Thoracic aorta (tissue), 2 donors: ENCODE results near the gene FSD1L. TPM values are rescaled to one million over a fixed set of nuclear protein-coding genes. Genes with fewer than 3 reads are reported as not detected.

Experiments
- ATAC-seq: fragments of 150-250 bp; one replicate; pipeline ENCODE4 v1.8.0; 2017; ENCODE audit warnings: low read depth; ENCODE audit not compliant: insufficient number of reproducible peaks, low FRiP score
- DNase-seq: peaks from one replicate; pipeline ENCODE4 v3.0.0-alpha.2; 2020; ENCODE audit warnings: low spot score
- H3K27ac ChIP-seq, 2 donors: fragments of 200-600 bp; sonication (generic); 1 replicate in 1 of 2; 2 replicates in 1 of 2; pipeline ENCODE4 v1.5.1; 2016; ENCODE audit warnings: mild to moderate bottlenecking in 2 of 2, moderate library complexity in 2 of 2
- H3K27me3 ChIP-seq: fragments of 200-600 bp; sonication (generic); replicated peaks from 2 replicates; pipeline ENCODE4 v1.6.0; 2016; ENCODE audit warnings: mild to moderate bottlenecking; ENCODE audit not compliant: insufficient read depth
- H3K36me3 ChIP-seq: fragments of 200-600 bp; sonication (generic); one replicate; pipeline ENCODE4 v1.5.1; 2016
- H3K4me1 ChIP-seq, 2 donors: fragments of 200-600 bp; sonication (generic); 1 replicate in 1 of 2; 2 replicates in 1 of 2; pipeline versions ENCODE4 v1.5.1 to v1.6.0; 2016; ENCODE audit warnings: low read depth in 2 of 2, mild to moderate bottlenecking in 1 of 2; ENCODE audit not compliant: control insufficient read depth in 1 of 2
- H3K4me3 ChIP-seq: fragments of 200-600 bp; sonication (generic); 2 replicates; pipeline ENCODE4 v1.5.1; 2016; ENCODE audit warnings: mild to moderate bottlenecking
- H3K9me3 ChIP-seq: fragments of 200-600 bp; sonication (generic); 2 replicates; pipeline ENCODE4 v1.5.1; 2016
- total RNA-seq, 2 donors: library from RNA; depleted of rRNA; stranded (reverse); fragments of >200 nt; gene quantifications; one replicate each; pipeline versions ENCODE4 v1.1.0 to v1.2.3, GENCODE V29; 2016
- TF ChIP-seq, protein P1 (sequence below): fragments of 200-600 bp; sonication (generic); IDR thresholded peaks from one replicate; pipeline ENCODE4 v1.5.1; 2019; ENCODE audit warnings: antibody characterized with exemption

The FSD1L gene
- total RNA-seq, 2 donors from 2014 or later = 3.5 to 5.1 TPM

DNA sequence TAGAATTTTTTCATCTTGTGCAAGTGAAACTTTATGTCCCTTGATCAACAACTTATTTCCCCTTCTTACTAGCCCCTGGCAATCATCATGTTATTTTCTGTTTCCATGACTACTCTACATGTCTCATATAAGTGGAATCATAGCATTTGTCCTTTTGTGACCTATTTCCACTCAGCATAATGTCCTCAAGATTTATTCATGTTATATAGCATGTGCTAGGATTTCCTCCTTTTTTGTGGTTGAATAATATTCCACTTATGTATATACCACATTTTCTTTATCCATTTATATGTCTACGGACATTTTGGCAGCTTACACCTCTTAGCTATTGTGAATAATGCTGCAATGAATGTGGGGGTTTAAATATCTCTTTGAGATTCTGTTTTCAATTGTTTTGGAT lies 21.0 kb downstream of the FSD1L start:
- no peak for DNase-seq
- Histone ChIP-seq H3K4me1 (no peaks in the 10 kb centered on the region), H3K27ac (no peak overlapping the region), H3K36me3 (peaks cover 9% of the 10 kb centered on the region), H3K9me3 (no peaks in the 10 kb centered on the region), H3K27me3 (no peaks in the 10 kb centered on the region), H3K4me3 (no peak overlapping the region)
- ATAC-seq = no peak
- TF ChIP-seq, protein P1, sequence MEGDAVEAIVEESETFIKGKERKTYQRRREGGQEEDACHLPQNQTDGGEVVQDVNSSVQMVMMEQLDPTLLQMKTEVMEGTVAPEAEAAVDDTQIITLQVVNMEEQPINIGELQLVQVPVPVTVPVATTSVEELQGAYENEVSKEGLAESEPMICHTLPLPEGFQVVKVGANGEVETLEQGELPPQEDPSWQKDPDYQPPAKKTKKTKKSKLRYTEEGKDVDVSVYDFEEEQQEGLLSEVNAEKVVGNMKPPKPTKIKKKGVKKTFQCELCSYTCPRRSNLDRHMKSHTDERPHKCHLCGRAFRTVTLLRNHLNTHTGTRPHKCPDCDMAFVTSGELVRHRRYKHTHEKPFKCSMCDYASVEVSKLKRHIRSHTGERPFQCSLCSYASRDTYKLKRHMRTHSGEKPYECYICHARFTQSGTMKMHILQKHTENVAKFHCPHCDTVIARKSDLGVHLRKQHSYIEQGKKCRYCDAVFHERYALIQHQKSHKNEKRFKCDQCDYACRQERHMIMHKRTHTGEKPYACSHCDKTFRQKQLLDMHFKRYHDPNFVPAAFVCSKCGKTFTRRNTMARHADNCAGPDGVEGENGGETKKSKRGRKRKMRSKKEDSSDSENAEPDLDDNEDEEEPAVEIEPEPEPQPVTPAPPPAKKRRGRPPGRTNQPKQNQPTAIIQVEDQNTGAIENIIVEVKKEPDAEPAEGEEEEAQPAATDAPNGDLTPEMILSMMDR = no peak

DNA sequence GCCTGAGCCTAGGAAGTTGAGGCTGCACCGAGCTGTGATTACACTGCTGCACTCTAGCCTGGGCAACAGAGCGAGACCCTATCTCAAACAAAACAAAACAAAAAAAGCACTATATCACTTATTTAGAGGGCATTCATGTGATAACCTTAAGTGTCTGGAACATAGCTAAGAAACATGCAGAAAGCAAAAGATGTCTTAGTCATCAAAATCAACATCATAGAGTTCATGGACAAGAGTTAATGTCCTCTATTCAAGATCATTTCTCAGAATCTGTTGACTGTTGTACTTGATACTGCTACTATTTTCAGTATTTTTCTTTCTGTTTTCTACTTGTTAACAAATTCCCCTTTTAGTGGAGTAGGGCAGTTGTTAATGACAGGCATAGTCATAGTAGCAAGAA lies 25.4 kb downstream of the FSD1L start:
- H3K9me3 ChIP-seq = no peaks in the 10 kb centered on the region
- no peak for ATAC-seq
- no peak overlapping the region for H3K27ac ChIP-seq
- no peak overlapping the region for H3K4me3 ChIP-seq
- no peak for DNase-seq
- TF ChIP-seq, protein P1 = no peak
- H3K36me3 ChIP-seq = peaks cover 5% of the 10 kb centered on the region
- no peaks in the 10 kb centered on the region for H3K4me1 ChIP-seq
- no peaks in the 10 kb centered on the region for H3K27me3 ChIP-seq

DNA sequence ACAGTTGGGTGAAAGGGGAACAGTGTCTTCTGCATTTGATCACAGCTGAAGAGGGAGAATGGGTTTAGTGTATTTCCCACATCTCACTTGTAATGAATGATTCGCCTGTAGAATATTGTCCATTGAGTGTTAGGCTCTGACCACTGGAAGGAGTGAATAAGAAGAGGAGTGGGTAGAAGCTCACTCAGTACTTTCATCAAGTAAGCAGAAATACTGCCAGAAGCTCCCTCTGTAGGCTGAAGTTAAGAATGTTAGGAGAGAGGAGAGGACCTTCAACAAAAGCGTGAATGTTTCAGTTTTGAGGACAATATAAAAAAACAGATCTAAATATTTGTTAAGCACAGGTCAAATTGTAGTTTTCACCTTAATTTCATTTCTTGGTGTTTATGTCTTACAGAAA lies 27.5 kb downstream of the FSD1L start:
- no peaks in the 10 kb centered on the region for H3K27me3 ChIP-seq
- no peaks in the 10 kb centered on the region for H3K4me1 ChIP-seq
- H3K36me3 ChIP-seq = no peaks in the 10 kb centered on the region
- H3K9me3 ChIP-seq = no peaks in the 10 kb centered on the region
- TF ChIP-seq, protein P1 = no peak
- DNase-seq (no peak), ATAC-seq (no peak)
- H3K27ac ChIP-seq = no peak overlapping the region
- no peak overlapping the region for H3K4me3 ChIP-seq

DNA sequence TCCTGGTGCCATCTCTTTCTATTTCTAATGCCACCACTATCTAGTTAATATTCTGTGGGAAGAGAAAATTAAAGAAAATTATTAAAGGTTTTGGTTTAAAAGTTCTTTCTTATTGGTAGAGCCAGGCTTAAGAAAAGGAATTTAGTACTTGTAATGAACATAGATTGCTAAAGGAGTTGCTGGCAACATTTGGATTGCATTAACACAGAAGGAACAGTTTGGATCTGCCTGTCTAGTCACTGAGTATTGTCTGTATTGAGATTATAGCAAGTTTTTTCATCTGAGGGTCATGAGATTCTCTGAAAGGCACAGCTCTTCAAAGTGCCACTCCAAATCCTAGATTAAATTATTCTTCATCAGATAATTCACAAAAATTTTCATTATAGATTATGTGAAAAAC lies 32.0 kb downstream of the FSD1L start:
- Histone ChIP-seq H3K9me3 (no peaks in the 10 kb centered on the region), H3K27ac (no peak overlapping the region), H3K27me3 (no peaks in the 10 kb centered on the region), H3K36me3 (no peaks in the 10 kb centered on the region), H3K4me1 (no peaks in the 10 kb centered on the region), H3K4me3 (no peak overlapping the region)
- ATAC-seq (no peak), DNase-seq (no peak)
- TF ChIP-seq, protein P1 = no peak

DNA sequence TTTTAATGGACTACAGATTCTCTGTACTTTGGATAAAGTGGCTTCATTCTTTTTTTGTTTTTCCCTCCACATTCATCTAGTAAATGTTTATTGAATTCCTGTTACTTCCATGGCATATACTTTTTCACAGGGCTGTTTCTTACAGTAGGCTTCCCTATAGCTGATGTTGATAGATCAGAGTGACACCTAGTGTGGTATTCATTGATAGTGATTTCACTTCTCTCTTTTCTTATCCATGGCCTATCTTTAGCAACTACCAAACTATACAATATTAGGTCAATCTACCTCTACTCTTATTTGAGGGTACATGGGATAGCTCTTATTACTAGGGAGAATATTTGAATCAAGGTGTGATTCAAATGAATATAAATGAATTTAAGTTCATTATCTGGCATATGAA lies 35.8 kb downstream of the FSD1L start:
- TF ChIP-seq, protein P1 = no peak
- no peak overlapping the region for H3K27ac ChIP-seq
- H3K36me3 ChIP-seq = no peaks in the 10 kb centered on the region
- H3K9me3 ChIP-seq = no peaks in the 10 kb centered on the region
- ATAC-seq = no peak
- H3K4me1 ChIP-seq = no peaks in the 10 kb centered on the region
- no peaks in the 10 kb centered on the region for H3K27me3 ChIP-seq
- no peak for DNase-seq
- H3K4me3 ChIP-seq = no peak overlapping the region
